ENCODE data around the gene ACER3. TPM values are rescaled to one million over a fixed set of nuclear protein-coding genes. Genes with fewer than 3 reads are reported as not detected.

Gene ACER3
- total and polyA plus RNA-seq, 8 donors: 2.0 to 13.2 (median 5.9) TPM

GRCh38 chr11:76916712-76917111 is 56.0 kb downstream of the ACER3 start:
- Histone ChIP-seq H3K27me3 (no peaks in the 10 kb centered on the region), H3K27ac (no peak overlapping the region), H3K4me3 (no peak overlapping the region), H3K36me3 (no peaks in the 10 kb centered on the region), H3K4me1 (peaks cover 7 to 34% (median 15%) of the 10 kb centered on the region in 3 donors), H3K9me3 (no peaks in the 10 kb centered on the region)
- intact Hi-C loops (cut with DNase I): loop anchor here in 2 of 3 donors (5.0 to 10.0 kb wide), 2 partner anchors 109 to 112 kb away; no protein-coding TSS in a partner anchor
- FAIRE-seq: no peak
- no peak for ATAC-seq
- WGBS, 2 donors: 42 to 47% methylated on average over 1 of the region's 1 CpG
- DNase-seq: no peak
- no peak for TF ChIP-seq CTCF (IDR thresholded peaks at IDR 0.05)

- peak; percentile 28 to 65 (median 48) for TF ChIP-seq CTCF (IDR thresholded peaks at IDR 0.05)
- Histone ChIP-seq H3K9me3 (no peaks in the 10 kb centered on the region), H3K27me3 (no peaks in the 10 kb centered on the region), H3K36me3 (no peaks in the 10 kb centered on the region), H3K27ac (no peak overlapping the region), H3K4me3 (no peak overlapping the region), H3K4me1 (peaks cover 7 to 37% (median 17%) of the 10 kb centered on the region in 3 donors)
- DNase-seq (peak in 1 of 6 donors; percentile 20), ATAC-seq (peak; percentile 80 to 92 (median 86)), FAIRE-seq (peak; percentile 59)
- intact Hi-C loops (cut with DNase I): loop anchor here in 2 of 3 donors (5.0 to 10.0 kb wide), 2 partner anchors 112 to 114 kb away; no protein-coding TSS in a partner anchor
- WGBS, 2 donors: 5 to 17% methylated on average over 3 of the region's 3 CpGs
Measured at GRCh38 chr11:76918941-76919386, 58.2 kb downstream of the ACER3 start.

GRCh38 chr11:76919467-76919866 is 58.7 kb downstream of the ACER3 start:
- intact Hi-C loops (cut with DNase I): loop anchor here in 2 of 3 donors (5.0 to 10.0 kb wide), 2 partner anchors 112 to 115 kb away; no protein-coding TSS in a partner anchor
- DNase-seq: no peak
- Histone ChIP-seq H3K4me1 (peaks cover 7 to 37% (median 17%) of the 10 kb centered on the region in 3 donors), H3K36me3 (no peaks in the 10 kb centered on the region), H3K27ac (no peak overlapping the region), H3K9me3 (no peaks in the 10 kb centered on the region), H3K4me3 (no peak overlapping the region), H3K27me3 (no peaks in the 10 kb centered on the region)
- ATAC-seq: no peak
- 28 to 41% methylated on average over 1 of the region's 1 CpG for WGBS, 2 donors
- FAIRE-seq: no peak
- TF ChIP-seq CTCF (IDR thresholded peaks at IDR 0.05): no peak

- peak overlapping the region in 1 of 4 donors; percentile 22 for H3K4me3 ChIP-seq
- peak; percentile 71 to 93 (median 88) for TF ChIP-seq CTCF (IDR thresholded peaks at IDR 0.05)
Measured at GRCh38 chr11:76919887-76920746, 59.4 kb downstream of the ACER3 start.

More at GRCh38 chr11:76919887-76920746, 59.4 kb downstream of the ACER3 start:
- ATAC-seq (peak; percentile 92 to 95 (median 92)), FAIRE-seq (peak; percentile 74), DNase-seq (peak; percentile 66 to 84 (median 76))
- Histone ChIP-seq H3K9me3 (no peaks in the 10 kb centered on the region), H3K4me1 (peaks cover 7 to 37% (median 17%) of the 10 kb centered on the region in 3 donors), H3K27ac (peak overlapping the region in 2 of 4 donors; percentile 30 to 37), H3K27me3 (no peaks in the 10 kb centered on the region), H3K36me3 (no peaks in the 10 kb centered on the region)
- intact Hi-C loops (cut with DNase I): loop anchor here in 2 of 3 donors (5.0 to 10.0 kb wide), 3 partner anchors 113 to 122 kb away; no protein-coding TSS in a partner anchor
- WGBS, 2 donors: 24 to 32% methylated on average over 7 of the region's 7 CpGs
